ENCODE measurements around the gene IL17REL.

DNA sequence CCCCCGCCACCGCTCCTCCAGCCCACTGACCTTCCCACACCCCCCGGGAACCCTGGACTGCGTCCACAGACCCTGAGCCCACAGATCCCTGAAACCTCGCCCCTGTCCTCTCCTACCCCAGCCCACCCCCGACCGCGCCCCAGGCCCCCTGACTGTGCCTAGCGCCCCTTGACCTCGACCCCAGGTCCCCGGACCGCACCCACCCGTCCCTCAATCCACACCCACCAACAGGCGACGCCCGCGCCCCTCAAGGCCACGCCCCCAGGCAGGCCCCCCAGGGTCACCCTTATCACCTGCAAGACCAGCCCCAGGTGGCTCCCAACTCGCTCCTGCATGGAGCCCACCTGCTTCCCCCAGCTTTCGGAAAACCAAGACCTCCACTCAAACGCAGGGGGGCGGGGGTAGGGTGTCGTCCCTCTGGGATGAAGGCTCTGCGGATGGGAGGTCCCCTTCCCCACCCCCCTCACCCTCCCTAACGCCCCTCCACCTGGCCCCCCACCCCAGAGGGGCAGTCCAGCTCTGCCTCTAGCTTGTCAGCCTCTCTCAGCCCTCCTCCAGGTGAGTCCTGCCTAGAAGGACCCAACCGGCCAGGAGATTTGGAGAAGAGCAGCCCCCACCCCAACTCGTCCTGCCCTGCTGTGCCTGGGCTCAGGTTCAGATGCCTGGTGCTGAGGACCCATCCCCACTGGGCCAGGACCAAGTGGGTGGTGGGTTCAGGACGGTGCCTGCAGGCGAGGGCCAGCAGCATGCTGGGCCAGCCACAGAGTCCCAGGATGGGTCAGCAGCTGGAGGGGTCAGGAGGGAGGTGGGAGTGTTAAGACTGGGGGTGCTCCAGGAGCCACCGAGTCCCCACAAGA, 3.1 kb upstream of the IL17REL start:
- no peak for TF ChIP-seq CTCF (conservative IDR thresholded peaks at IDR 0.05; ENCODE audit: low read length)
- no peak for TF ChIP-seq EZH2phosphoT487 (IDR thresholded peaks at IDR 0.05; ENCODE audit: borderline replicate concordance)
